ENCODE results near the gene DDX42.
A peak's percentile ranks its signal among the peaks of the same experiment; 100 is the strongest.

The DDX42 gene, protein sequence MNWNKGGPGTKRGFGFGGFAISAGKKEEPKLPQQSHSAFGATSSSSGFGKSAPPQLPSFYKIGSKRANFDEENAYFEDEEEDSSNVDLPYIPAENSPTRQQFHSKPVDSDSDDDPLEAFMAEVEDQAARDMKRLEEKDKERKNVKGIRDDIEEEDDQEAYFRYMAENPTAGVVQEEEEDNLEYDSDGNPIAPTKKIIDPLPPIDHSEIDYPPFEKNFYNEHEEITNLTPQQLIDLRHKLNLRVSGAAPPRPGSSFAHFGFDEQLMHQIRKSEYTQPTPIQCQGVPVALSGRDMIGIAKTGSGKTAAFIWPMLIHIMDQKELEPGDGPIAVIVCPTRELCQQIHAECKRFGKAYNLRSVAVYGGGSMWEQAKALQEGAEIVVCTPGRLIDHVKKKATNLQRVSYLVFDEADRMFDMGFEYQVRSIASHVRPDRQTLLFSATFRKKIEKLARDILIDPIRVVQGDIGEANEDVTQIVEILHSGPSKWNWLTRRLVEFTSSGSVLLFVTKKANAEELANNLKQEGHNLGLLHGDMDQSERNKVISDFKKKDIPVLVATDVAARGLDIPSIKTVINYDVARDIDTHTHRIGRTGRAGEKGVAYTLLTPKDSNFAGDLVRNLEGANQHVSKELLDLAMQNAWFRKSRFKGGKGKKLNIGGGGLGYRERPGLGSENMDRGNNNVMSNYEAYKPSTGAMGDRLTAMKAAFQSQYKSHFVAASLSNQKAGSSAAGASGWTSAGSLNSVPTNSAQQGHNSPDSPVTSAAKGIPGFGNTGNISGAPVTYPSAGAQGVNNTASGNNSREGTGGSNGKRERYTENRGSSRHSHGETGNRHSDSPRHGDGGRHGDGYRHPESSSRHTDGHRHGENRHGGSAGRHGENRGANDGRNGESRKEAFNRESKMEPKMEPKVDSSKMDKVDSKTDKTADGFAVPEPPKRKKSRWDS

DNA sequence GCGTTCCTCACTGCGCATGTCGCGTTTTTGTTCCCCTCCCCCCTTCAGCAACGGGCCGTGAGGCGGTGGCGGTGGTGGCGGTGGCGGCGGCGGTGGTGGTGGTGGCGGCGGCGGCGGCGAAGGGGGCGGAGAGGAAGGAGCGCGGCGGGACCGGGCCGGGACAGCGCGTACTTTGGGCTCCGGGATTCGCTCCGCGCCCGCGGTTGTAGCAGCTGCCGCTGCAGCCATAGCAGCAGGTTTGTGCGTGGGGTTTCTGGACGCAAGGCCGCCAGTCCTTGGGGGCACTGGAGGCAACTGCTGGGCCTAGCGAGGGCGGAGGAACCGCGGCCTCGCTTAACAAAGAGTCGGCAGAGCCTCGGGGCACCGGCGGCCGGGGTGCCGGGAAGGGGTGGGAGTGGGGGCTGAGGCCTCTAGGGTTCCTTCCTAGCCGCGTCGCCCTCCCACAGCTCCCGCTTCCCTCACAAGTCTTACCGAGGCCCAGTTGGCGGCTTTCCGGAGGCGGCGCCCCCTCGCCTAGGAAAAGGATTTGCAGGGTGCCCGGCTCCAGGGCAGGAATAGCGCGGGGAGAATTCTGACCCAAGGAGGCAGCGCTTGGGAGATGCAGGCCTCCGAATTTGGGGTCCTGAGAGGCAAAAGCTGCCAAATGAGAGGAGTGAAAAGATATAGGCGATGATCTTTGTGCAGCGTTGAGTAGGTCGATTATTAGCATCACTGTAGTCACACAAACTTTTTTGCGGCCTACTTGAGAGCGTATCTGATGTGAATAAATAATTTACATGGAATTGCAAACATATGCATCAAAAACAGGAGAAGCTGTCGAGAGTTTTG lies at the start of gene DDX42:
Gene DDX42, plus strand, starts transcription at position 30 of the 828 bp plus-strand sequence. CDS start 12,880 bp downstream, outside the sequence.
- peak; percentile 77 for DNase-seq (ENCODE audit: low spot score)

DNA sequence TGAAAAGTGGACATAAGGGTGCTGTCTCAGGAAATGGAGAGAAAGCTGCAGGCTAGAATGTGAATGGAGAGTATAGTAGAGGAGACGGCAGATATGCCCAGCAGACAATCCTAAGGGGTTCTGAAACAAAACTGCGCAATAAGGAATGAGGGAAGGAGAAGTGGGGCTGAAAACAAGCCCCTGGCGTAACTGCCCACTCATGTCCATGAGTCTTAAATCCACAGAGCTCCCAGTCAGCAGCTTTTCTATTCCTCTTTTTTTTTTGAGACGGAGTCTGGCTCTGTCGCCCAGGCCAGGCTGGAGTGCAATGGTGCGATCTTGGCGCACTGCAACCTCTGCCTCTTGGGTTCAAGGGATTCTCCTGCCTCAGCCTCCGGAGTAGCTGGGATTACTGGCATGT lies 38.3 kb upstream of the DDX42 start:
- DNase-seq (ENCODE audit: low spot score) = no peak

DNA sequence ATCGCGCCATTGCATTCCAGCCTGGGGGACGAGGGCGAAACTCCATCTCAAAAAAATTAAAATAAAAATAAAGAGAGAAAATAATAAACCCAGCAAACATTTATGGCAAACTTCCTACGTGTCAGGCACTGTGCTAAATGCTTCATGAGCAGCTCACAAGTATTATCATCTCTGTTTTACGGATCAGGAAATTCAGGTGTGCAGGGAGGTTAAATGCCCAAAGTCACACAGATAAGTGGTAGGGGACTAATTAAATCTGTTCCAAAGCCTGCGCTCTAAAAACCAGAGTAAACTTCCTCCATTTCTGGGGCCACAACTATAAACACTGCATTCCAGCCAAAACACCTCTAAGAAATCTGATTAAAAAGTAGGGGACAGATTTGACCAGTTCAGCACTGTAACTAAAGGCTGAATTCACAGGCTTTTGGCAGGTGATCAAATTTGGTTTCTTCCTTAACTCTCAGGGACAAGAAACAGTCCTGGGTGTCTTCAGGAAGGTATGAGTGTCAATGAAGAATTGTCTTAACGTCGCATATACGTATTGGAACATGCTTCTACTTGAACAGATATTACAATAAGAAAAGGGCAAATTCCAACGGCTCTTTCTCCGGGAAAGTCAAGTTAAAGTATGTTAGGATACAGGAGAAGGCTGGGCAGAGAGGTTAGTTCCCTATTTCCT lies 33.4 kb upstream of the DDX42 start:
- no peak for DNase-seq (ENCODE audit: low spot score)

DNA sequence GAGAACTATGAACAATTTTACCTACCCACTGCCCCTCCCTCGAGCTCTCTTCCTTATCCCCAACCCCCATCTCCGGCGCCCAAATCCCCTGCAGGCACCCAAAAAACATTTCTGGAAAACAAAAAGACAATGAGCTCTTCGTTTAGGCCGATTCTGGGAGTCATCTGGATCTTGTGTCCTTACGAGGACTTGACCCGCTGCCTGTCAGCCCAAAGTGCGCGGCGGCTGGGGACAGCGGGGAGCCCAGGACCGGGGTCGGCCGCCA lies 32.9 kb upstream of the DDX42 start:
- no peak for DNase-seq (ENCODE audit: low spot score)

DNA sequence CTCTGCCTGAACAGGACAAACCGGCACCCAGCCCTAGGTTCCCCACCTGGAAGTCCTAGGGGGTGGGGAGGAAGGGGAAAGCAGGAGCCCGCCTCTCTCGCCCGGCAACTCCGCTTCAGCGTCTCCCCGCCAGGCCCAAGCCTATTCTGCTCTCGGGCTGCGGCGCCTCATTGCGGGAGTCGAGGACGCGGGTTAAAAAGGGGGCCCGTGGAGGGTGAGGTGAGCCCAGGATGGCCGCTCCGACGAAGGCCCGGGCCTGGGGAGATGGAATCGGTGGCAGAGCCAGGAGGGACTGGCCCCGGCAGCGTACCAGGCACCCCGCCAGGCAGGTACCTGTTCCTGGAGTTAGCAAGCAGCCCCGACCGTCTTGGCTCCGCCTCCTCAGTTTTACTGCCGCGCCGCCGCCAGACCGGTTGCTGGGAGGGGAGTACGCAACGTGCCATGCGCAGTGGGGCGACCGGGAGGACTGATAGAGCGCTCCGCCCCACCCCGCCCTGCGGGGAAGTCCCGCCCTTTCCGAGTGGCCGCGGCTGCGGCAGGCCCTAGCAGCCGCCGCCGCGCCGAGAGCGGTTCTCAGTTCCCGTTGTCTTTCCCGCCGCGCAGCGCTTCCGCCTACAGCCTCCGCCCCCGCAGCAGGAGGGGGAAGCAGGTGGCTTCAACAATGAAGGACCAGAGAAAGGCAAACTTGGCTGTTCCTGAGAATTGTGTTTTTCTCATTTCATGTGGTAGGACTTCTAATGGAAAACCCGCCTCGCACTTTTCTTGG lies 32.4 kb upstream of the DDX42 start, which contains the start of gene STRADA:
Gene STRADA, minus strand, starts transcription at position 392 of the 766 bp plus-strand sequence. CDS start 13,430 bp downstream, outside the sequence.
- DNase-seq (ENCODE audit: low spot score) = peak; percentile 100

DNA sequence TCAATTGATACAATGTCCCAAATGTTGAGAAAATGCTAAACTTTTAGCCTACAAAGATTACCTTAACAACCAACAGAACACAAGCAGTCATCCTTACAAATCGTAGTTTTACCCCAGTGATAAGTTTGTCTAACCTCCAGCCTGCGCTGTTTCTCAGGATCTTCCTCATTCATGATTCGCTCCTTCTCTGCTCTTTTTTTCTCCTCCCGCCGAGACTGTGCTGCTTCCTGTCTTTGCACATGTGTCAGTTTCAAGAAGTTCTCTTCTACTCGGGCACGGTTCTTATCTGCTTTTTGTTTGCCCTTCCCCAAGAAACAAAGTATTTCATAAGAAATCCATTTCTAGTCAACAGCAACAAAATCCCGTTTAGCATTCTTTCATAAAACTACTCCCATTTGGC lies 22.2 kb upstream of the DDX42 start:
- DNase-seq (ENCODE audit: low spot score) = no peak

DNA sequence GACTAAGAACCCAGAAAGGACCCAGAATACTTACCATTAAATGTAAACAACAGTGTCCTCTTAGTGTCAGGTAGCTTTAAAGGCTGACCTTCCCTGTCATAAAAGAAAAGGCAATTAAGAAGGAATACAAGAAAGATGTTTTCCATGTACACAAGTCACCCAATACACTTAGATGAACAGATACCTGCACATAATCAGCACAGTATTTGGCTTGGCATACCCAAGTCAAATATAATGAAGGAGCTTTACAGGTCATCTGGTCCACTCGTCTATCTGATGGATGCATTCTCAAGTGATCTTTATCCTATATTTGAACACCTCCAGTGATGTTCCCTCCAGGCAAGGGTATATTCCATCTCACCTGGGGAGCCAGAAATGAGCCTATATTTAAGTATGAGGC lies 21.3 kb upstream of the DDX42 start:
- no peak for DNase-seq (ENCODE audit: low spot score)

DNA sequence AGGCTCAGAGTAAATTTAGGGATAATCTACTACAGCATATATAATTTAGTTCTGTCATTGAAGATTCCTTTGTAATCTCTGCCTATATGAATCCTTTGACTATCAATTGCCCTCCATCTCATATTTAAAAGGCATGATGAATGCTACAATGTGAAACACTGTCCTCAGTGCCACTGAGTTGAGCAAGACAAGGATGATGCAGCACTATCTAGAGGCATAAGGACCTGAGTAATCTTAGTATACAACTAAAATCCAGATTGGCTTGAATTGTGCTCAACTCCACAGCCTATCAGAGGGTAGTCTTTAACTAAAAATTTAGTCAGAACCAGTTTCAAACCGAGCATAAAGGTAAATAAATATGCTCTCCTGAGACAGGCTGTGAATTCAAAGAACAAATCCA lies 20.8 kb upstream of the DDX42 start:
- no peak for DNase-seq (ENCODE audit: low spot score)

DNA sequence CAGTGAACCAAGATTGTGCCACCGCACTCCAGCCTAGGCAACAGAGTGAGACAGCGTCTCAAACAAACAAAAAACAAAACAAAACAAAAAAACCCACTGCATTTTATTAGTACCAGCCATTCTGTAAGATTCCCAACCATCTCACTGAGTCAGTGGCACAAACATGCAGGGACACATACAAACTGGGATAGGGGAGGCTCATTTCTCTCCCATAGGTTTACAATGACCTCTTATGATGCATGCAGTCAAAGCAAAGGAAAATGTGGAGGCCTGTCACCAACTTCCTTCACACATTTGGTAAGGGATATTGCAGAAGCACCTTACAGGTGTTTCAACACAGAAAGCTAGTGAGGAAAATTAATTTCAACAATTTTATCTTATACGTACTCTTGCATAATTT lies 19.9 kb upstream of the DDX42 start:
- no peak for DNase-seq (ENCODE audit: low spot score)

DNA sequence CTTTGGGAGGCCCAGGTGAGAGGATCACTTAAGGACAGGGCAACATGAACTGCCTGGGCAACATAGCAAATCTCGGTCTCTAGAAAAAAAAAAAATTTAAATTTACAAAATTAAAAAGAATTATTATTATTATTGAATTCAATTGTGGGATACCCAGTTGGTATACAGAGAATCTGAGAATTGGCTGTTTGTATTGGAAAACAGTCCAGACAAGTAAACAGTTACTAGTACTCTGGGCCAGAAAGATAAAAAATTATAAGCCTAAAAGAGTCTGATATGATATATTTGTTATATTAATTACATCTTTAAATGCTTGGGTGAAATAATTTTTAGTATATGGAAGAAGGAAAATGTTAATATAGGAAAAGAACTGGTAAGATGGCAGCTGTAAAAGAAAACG lies 15.5 kb upstream of the DDX42 start:
- DNase-seq (ENCODE audit: low spot score) = no peak

DNA sequence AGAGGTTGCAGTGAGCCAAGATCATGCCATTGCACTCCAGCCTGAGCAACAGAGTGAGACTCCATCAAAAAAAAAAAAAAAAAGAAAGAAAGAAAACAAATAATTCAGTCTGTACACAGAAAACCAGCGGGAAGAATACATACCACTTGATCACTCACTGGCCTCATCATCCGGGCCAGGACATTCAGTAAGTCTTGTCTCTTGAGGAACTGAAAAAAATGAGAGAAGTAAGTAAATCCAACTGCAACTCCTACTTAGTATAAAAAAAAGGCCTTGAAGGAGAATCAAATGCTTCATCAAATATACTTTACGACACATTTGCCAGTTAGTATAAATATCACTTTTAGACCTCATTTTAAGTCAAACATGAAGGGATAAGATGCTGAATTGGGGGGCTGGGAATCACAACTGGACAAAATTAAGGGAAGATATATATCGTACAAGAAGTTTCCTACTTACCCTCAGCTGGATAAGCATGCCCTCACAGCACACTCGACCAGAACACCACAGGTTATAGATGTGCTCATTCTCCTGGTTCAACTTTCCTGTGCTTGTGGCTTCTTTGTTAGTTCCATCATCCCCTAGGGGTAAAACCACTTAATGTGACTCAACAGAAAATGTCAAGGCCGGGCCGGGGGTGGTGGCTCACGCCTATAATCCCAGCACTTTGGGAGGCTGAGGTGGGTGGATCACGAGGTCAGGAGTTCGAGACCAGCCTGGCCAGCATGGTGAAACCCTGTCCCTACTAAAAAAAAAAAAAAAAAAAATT lies 13.0 kb upstream of the DDX42 start:
- DNase-seq (ENCODE audit: low spot score) = no peak

DNA sequence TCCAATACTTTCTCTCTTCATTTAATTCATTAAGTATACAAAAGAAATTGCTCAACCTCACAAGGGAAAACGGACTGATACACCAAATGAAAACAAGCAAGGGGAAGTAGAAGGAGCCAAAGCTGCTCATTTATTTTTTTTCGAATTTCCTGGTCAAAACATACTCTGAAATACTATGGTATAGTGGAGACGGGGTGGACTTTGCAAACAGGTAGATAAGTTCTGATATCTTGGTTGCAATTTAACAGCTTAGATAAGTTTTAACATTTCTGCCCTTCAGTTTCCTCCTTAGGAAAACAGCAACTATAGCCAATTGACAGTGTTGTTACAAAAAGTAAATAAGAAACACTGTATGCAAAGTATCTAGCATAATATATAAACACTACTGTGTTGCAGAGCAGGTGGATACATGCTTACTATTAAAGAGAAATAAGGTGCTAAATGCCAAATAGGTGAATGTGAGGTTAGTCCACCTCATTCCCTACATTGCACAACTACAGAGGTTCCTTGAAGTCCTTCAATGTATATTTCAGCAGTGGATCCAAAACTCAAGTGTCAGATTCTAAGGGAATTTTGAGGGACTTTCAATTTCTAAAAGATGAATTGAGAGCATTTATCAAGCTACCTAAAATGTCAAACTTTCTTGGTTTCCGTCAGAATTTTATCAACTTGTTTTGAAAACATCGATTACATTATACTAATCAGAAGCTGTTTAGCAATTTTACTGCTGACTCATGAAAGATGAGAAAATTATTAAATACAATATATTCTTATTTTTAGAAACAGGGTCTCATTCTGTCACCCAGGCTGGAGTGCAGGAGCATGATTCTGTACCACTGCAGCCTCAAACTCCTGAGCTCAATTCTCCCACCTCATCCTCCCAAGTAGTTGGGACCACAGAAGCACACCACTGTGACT lies 11.6 kb upstream of the DDX42 start:
- no peak for DNase-seq (ENCODE audit: low spot score)

DNA sequence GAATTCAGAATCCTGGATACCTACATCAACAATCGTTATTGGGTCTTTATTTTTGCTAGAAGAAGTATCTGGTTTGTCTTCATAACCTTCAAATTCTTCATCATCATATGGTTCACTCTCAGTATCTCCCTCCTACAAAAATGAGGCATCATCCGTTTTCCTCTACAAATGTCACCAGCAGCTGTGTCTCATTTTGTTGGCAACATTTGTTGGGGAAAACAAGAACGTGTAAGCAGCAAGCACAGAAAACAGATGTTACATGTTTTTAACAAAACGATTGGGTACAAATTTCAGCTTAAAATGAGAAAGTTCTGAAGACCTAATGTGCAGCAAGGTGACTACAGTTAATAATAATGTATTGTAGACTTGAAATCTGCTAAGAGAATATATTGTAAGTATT lies 9.3 kb upstream of the DDX42 start:
- DNase-seq (ENCODE audit: low spot score) = no peak

DNA sequence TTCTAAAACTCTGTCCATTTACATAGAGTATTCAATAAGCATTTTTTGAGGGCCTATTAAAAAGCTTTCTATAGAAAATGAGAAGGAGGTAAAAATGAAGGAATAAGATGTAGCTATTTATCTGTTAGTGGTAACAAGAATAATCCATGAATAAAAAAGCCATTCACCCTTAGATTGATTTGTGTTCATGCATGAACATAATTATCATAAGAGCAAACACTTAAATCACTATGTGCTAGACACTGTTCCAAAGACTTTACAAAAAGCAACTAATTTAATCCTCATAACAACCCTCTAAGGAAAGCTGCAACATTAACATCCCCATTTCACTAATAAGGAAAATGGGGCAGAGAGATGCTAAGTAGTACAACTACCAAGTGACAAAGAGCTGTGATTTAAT lies 7.2 kb upstream of the DDX42 start:
- DNase-seq (ENCODE audit: low spot score) = peak; percentile 42

DNA sequence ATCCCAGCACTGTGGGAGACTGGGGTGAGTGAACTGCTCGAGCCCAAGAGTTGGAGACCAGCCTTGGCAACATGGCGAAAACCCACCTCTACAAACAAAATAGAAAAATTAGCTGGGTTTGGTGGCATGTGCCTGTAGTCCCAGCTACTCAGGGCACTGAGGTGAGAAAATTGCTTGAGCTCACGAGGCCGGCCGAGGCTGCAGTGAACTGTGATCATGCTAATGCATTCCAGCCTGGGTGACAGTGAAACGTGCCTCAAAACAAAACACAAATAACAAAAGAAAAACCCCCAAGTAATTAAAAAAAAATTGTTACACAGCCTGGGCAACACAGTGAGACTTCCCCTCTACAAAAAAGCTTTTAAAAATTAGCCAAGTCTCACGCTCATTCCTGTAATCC lies 5.5 kb upstream of the DDX42 start:
- DNase-seq (ENCODE audit: low spot score) = no peak

DNA sequence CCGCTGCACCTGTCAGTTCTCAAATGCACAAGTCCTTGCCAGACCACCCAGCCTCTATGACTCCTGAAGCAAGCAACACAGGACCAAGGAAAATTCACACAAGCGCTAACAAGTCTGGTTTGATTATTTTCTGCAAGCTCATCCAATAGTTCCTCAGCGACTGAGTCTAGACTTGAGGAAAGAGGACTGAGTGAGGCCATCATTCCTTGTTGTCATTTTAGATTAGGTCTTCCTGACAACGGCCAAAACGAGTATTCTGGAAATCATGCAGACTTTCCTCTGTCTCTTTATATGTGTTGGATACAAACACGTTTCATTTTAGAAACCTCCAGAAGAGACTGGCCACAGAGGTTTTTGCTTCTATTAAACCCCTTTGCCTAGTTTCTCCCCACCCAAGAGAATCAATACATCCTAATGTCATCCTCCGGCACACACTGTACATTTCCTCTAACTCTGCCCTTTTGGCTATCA lies 1.1 kb upstream of the DDX42 start:
- DNase-seq (ENCODE audit: low spot score) = no peak

DNA sequence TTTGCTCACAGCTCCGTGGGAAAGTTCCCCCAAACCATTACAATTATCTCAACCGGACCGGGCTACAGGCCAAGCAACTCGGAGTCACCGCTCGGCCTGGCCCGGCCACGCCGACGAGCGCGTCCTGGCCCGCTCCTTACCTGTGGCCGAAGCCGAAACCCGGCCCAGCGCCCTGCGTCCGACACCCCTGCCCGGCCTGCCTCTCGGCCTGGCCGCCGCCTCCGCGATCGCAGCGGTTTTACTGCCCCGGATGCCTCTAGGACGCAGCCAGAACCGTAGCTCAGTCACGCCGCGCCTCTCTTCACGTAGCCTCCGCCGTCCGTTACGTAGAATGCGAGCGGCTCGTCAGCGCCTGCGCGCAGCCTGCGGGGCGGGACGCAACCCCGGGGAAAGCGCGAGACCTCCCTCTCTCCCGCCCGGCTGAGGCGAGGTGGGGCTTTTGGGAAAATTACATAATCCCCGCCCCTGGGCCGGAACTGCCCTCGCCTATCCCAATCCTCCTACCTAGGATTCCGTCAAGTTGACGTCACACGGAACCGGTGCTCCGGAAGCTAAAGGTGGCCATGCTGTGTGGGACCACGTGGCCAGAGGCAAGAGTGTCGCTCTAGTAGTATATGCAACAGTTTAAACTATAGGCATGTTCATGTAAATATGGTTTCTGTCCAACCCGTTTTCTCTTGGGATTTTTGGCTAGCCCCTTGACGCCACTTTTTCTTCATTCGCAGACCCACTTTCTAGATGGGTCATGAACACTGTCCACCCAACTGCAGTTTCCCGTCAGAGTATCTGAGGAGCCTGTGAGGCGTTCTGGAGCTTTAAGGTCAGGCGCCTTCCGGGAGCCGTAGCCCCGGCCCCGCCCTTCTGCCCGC lies 464 bp upstream of the DDX42 start, which contains the start of gene CCDC47:
Gene CCDC47, minus strand, starts transcription at position 326 of the 869 bp plus-strand sequence. CDS start 7,422 bp downstream, outside the sequence.
- DNase-seq (ENCODE audit: low spot score) = peak; percentile 100

DNA sequence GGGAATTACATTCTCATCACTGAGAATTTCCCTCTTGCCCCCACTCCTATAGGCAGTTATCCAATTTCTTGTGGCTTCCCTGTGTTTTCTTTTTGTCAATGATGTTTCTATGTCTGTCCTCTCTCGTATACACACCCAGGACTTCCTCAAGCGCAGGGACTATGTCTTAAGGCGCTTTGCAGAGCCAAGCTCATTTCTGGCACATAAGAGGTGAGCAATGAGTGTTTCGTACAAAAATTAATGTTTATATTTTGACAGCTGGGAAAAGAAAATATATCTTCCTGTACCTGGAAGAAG lies 947 bp downstream of the DDX42 start:
- DNase-seq (ENCODE audit: low spot score) = no peak

Measured in D341Med (cell line).